ENCODE data around the gene PLEKHG2.
"Not testable (repeated sequence)": the region's sequence is repeated elsewhere in the genome, so short reads cannot be mapped to it uniquely, and the experiment has no call there.

Gene PLEKHG2

GRCh38 chr19:39412100-39412866, at the start of gene PLEKHG2:
TSS of gene PLEKHG2 (plus strand) at chr19:39412669. CDS start at chr19:39414087, 1,418 bp downstream.
- DNase-seq, result peak; percentile 100

GRCh38 chr19:39362682-39363657, 49.5 kb upstream of the PLEKHG2 start:
- DNase-seq, result no peak

GRCh38 chr19:39363901-39364457, 48.5 kb upstream of the PLEKHG2 start:
- no peak for DNase-seq

GRCh38 chr19:39365531-39365930, 46.9 kb upstream of the PLEKHG2 start:
- no peak for DNase-seq

- no peak for DNase-seq
Observed at GRCh38 chr19:39369200-39369599, 43.3 kb upstream of the PLEKHG2 start.

GRCh38 chr19:39370735-39371134, 41.7 kb upstream of the PLEKHG2 start:
- DNase-seq, result no peak

- DNase-seq, result no peak
Observed at GRCh38 chr19:39372047-39372802, 40.2 kb upstream of the PLEKHG2 start.

GRCh38 chr19:39372941-39373340, 39.5 kb upstream of the PLEKHG2 start:
- no peak for DNase-seq

- no peak for DNase-seq
Observed at GRCh38 chr19:39375929-39376328, 36.5 kb upstream of the PLEKHG2 start.

- DNase-seq, result no peak
Observed at GRCh38 chr19:39377373-39378362, 34.8 kb upstream of the PLEKHG2 start.

- DNase-seq, result not testable (repeated sequence)
Observed at GRCh38 chr19:39379366-39379765, 33.1 kb upstream of the PLEKHG2 start.

GRCh38 chr19:39379865-39380396, 32.5 kb upstream of the PLEKHG2 start:
- DNase-seq, result no peak

- no peak for DNase-seq
Observed at GRCh38 chr19:39380521-39381502, 31.7 kb upstream of the PLEKHG2 start.

GRCh38 chr19:39381910-39382611, 30.4 kb upstream of the PLEKHG2 start:
- DNase-seq, result no peak

- no peak for DNase-seq
Observed at GRCh38 chr19:39382991-39383828, 29.3 kb upstream of the PLEKHG2 start.

GRCh38 chr19:39384839-39385568, 27.5 kb upstream of the PLEKHG2 start:
- DNase-seq, result no peak

GRCh38 chr19:39385629-39386411, 26.6 kb upstream of the PLEKHG2 start:
- DNase-seq, result no peak

Data from NCI-H2227 treated with DMSO at 0.1 percent for 48 hours (cell line).